ENCODE results near the gene PEX19. TPM values are rescaled to one million over a fixed set of nuclear protein-coding genes. Genes with fewer than 3 reads are reported as not detected.
"Not testable (repeated sequence)": the region's sequence is repeated elsewhere in the genome, so short reads cannot be mapped to it uniquely, and the experiment has no call there.

The PEX19 gene
- total RNA-seq, 2 donors from 2014 or later, result 15.6 to 18.5 TPM

- intact Hi-C loops (cut with DNase I), result loop anchor here (10.0 kb wide), 1 partner anchor 101 kb away; the partner anchor contains the start of gene CASQ1
- Histone ChIP-seq H3K27ac (no peak overlapping the region), H3K36me3 (replicated peaks in 1 of 2; ENCODE audit: insufficient read depth in 1 of 2, low read depth in 2 of 2) (peaks cover 26 to 74% of the 10 kb centered on the region in 2 donors), H3K4me1 (no peaks in the 10 kb centered on the region), H3K9me3 (no peaks in the 10 kb centered on the region), H3K4me3 (no peak overlapping the region), H3K27me3 (no peaks in the 10 kb centered on the region)
- TF ChIP-seq POLR2A (IDR thresholded peaks at IDR 0.05) (no peak), CTCF (IDR thresholded peaks at IDR 0.05) (no peak)
- WGBS, 2 donors, result 90 to 100% methylated on average over 1 of the region's 1 CpG
- DNase-seq (no peak), ATAC-seq (no peak)
These were observed 11.1 kb upstream of the PEX19 start for GRCh38 chr1:160296036-160296435.

GRCh38 chr1:160293020-160293968 lies 8.4 kb upstream of the PEX19 start:
- intact Hi-C loops (cut with DNase I), result loop anchor here (5.0 to 10.0 kb wide), 2 partner anchors 98 to 191 kb away; partner anchors contain the start of gene CASQ1
- H3K36me3 ChIP-seq (replicated peaks in 1 of 2; ENCODE audit: insufficient read depth in 1 of 2, low read depth in 2 of 2), result peaks cover 25 to 71% of the 10 kb centered on the region in 2 donors
- DNase-seq (no peak), ATAC-seq (no peak)
- TF ChIP-seq CTCF (IDR thresholded peaks at IDR 0.05) (no peak), POLR2A (IDR thresholded peaks at IDR 0.05) (no peak)
- no peaks in the 10 kb centered on the region for H3K4me1 ChIP-seq
- H3K27ac ChIP-seq, result no peak overlapping the region
- H3K9me3 ChIP-seq, result no peaks in the 10 kb centered on the region
- H3K4me3 ChIP-seq, result no peak overlapping the region
- 82 to 92% methylated on average over 8 of the region's 8 CpGs for whole genome bisulfite sequencing, 2 donors
- H3K27me3 ChIP-seq, result no peaks in the 10 kb centered on the region

- Histone ChIP-seq H3K36me3 (replicated peaks in 1 of 2; ENCODE audit: insufficient read depth in 1 of 2, low read depth in 2 of 2) (peaks cover 15 to 59% of the 10 kb centered on the region in 2 donors), H3K27me3 (no peaks in the 10 kb centered on the region), H3K4me1 (no peaks in the 10 kb centered on the region), H3K27ac (no peak overlapping the region), H3K9me3 (no peaks in the 10 kb centered on the region), H3K4me3 (no peak overlapping the region)
- DNase-seq (peak; percentile 76 to 81 (median 78)), ATAC-seq (peak; percentile 93)
- 36 to 39% methylated on average over 11 of the region's 11 CpGs for WGBS, 2 donors
- intact Hi-C loops (cut with DNase I), result loop anchor here (5.0 to 10.0 kb wide), 2 partner anchors 97 to 189 kb away; partner anchors contain the start of gene CASQ1
- no peak for TF ChIP-seq POLR2A (IDR thresholded peaks at IDR 0.05)
- peak; percentile 65 to 86 (median 80) for TF ChIP-seq CTCF (IDR thresholded peaks at IDR 0.05)
These were observed 6.6 kb upstream of the PEX19 start for GRCh38 chr1:160291248-160292220.

- H3K27me3 ChIP-seq; H3K27ac ChIP-seq; intact Hi-C loops (cut with DNase I); H3K9me3 ChIP-seq; DNase-seq; ATAC-seq; H3K4me3 ChIP-seq: not testable (repeated sequence)
- H3K4me1 ChIP-seq, result peaks cover 22% of the 10 kb centered on the region
- WGBS, 2 donors, result 90 to 91% methylated on average over 12 of the region's 12 CpGs
- H3K36me3 ChIP-seq (replicated peaks in 1 of 2; ENCODE audit: insufficient read depth in 1 of 2, low read depth in 2 of 2), result peaks cover 0 to 23% of the 10 kb centered on the region in 2 donors
These were observed 2.8 kb upstream of the PEX19 start for GRCh38 chr1:160287769-160288168.
